Measurements from ENCODE around the gene CABLES1. TPM values are rescaled to one million over a fixed set of nuclear protein-coding genes. Genes with fewer than 3 reads are reported as not detected.
A peak's percentile ranks its signal among the peaks of the same experiment; 100 is the strongest.

Gene CABLES1
- total RNA-seq, 4 donors from 2014 or later = 28.1 to 43.8 (median 37.6) TPM

DNA sequence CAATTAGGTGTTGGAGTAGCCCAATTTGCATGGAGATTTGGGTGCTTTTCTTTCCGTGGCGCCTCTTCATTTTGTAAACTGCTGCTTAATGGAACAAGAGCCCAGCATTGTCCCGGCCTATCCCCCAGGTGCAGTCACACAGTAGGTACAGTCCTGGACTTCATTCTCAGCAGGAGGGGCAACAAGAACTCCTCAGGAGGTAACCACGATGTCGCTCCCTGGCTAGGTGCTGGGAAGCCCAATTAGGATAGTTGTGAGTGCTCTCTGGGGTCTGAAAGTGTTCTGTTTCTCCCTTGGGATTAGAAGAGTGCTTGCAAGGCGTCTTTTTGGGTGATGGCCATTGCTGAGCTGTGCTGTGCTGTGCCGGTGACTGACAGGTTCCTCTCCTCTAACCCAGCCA is 53.8 kb downstream of the CABLES1 start:
- H3K27ac ChIP-seq = peak overlapping the region in 2 of 3 donors; percentile 12 to 45
- H3K4me1 ChIP-seq = peaks cover 22 to 31% of the 10 kb centered on the region in 2 donors
- no peaks in the 10 kb centered on the region for H3K36me3 ChIP-seq
- no peak overlapping the region for H3K4me3 ChIP-seq (replicated peaks in 1 of 3)
- intact Hi-C loops (cut with DNase I) = no loop called here
- DNase-seq = no peak
- H3K9me3 ChIP-seq = no peaks in the 10 kb centered on the region
- WGBS, 2 donors = 88 to 97% methylated on average over 7 of the region's 7 CpGs
- H3K27me3 ChIP-seq = no peaks in the 10 kb centered on the region
- TF ChIP-seq POLR2A (IDR thresholded peaks at IDR 0.05) = no peak
- TF ChIP-seq, protein P1, sequence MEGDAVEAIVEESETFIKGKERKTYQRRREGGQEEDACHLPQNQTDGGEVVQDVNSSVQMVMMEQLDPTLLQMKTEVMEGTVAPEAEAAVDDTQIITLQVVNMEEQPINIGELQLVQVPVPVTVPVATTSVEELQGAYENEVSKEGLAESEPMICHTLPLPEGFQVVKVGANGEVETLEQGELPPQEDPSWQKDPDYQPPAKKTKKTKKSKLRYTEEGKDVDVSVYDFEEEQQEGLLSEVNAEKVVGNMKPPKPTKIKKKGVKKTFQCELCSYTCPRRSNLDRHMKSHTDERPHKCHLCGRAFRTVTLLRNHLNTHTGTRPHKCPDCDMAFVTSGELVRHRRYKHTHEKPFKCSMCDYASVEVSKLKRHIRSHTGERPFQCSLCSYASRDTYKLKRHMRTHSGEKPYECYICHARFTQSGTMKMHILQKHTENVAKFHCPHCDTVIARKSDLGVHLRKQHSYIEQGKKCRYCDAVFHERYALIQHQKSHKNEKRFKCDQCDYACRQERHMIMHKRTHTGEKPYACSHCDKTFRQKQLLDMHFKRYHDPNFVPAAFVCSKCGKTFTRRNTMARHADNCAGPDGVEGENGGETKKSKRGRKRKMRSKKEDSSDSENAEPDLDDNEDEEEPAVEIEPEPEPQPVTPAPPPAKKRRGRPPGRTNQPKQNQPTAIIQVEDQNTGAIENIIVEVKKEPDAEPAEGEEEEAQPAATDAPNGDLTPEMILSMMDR (IDR thresholded peaks at IDR 0.05) = no peak

DNA sequence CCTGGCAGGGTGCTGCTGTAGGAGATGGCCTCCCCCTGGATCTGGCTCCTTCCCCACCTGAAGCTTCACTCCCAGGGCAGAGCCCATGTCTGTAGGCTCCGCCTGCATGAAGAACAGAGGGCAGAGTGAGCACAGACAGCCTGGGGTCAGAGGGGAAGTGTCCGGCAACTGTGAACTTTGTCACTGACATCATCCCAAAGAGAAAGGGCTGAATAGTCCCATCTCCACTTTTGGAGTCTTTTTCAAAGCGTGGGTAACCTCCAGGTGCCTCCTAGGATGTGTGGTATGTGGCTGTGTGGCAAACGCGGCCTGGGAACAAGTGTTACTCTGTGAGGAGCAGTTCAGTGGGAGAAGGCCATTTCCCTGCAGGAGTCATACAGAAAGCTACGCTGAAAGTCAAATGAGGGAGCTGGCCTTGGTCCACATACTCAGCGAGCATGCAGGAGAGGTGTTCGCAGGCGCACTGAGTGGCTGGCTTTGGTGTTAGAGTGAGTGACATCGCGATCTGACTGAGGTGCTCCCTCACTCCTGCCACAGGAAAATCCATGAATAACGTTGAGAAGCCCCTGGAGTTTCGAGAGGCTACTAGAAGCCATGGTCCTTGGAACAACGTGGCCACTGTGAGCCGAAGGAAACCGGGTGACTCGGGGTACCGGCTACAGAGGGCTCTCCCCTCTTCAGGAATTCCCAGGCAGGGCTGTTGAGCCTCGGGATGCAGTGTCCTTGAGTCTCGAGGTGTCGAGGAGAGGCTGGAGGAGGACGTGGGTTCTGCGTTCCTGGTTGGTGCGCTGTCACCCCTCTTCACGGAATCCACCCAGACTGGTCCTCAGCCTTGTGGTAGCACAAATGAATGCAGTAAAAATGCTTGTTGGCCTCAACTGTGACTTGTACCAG is 54.7 kb downstream of the CABLES1 start:
- peak; percentile 94 for DNase-seq
- Histone ChIP-seq H3K27ac (peak overlapping the region; percentile 12 to 45 (median 40)), H3K4me3 (replicated peaks in 1 of 3) (no peak overlapping the region), H3K4me1 (peaks cover 22 to 34% of the 10 kb centered on the region in 2 donors), H3K9me3 (no peaks in the 10 kb centered on the region), H3K27me3 (no peaks in the 10 kb centered on the region), H3K36me3 (peaks cover 0 to 7% of the 10 kb centered on the region in 2 donors)
- TF ChIP-seq, protein P1 (IDR thresholded peaks at IDR 0.05) = no peak
- TF ChIP-seq POLR2A (IDR thresholded peaks at IDR 0.05) = no peak
- 42 to 57% methylated on average over 18 to 21 of the region's 25 CpGs for WGBS, 2 donors
- intact Hi-C loops (cut with DNase I) = no loop called here

DNA sequence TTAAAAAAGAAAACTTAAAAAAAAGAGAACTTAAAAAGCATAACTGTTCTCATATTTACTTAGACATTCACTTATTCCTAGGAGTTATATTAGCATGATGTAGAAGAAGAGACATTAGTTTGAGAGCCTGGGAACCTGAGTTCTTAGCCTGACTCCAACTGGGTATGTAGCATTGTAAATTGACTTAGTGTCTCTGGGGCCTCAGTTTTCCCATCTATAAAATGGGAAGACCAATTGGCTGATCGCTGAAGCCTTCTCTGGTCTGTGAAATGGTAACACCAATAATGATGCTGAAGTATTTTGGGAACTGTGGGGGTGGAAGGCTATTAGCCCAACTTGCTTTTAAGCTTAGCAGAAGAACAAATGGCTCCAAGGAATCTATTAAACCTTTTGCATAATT is 55.9 kb downstream of the CABLES1 start:
- TF ChIP-seq, protein P1 (IDR thresholded peaks at IDR 0.05) = no peak
- no peak for TF ChIP-seq POLR2A (IDR thresholded peaks at IDR 0.05)
- intact Hi-C loops (cut with DNase I) = no loop called here
- no peak for DNase-seq

DNA sequence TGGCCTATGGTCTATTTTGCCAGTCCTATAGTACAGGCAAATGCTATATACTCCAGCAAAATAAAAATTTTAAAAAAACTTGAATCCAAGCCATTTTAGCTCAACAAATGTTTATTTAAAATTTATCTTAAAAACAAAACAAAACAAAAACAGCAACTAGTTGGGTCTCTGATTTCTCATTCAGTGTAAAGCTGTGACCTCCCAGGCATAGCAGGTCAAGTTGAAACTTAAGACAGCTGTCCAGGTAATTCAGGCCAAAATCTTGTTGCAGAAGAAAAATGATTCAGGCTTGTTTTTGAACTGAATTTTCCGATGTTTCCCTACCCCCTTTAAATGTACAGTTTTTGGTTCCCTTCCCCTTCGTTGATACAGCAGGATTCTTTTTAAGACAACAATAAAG is 58.5 kb downstream of the CABLES1 start:
- Histone ChIP-seq H3K27me3 (no peaks in the 10 kb centered on the region), H3K4me3 (replicated peaks in 1 of 3) (no peak overlapping the region)
- WGBS, 2 donors = 76 to 77% methylated on average over 2 of the region's 2 CpGs

More for the DNA sequence above, 55.9 kb downstream of the CABLES1 start:
- no peak overlapping the region for H3K27ac ChIP-seq
- H3K36me3 ChIP-seq = peaks cover 0 to 8% of the 10 kb centered on the region in 2 donors
- 100% methylated on average over 1 of the region's 1 CpG for WGBS, 2 donors
- H3K4me3 ChIP-seq (replicated peaks in 1 of 3) = no peak overlapping the region
- no peaks in the 10 kb centered on the region for H3K27me3 ChIP-seq
- H3K4me1 ChIP-seq = peaks cover 22 to 34% of the 10 kb centered on the region in 2 donors
- H3K9me3 ChIP-seq = no peaks in the 10 kb centered on the region

More for the DNA sequence above, 58.5 kb downstream of the CABLES1 start:
- DNase-seq = no peak
- Histone ChIP-seq H3K9me3 (no peaks in the 10 kb centered on the region), H3K4me1 (peaks cover 22 to 34% of the 10 kb centered on the region in 2 donors), H3K36me3 (peaks cover 0 to 12% of the 10 kb centered on the region in 2 donors), H3K27ac (peak overlapping the region in 2 of 3 donors; percentile 23 to 26)
- TF ChIP-seq POLR2A (IDR thresholded peaks at IDR 0.05) = no peak
- TF ChIP-seq, protein P1 (IDR thresholded peaks at IDR 0.05) = no peak
- intact Hi-C loops (cut with DNase I) = no loop called here

Data from thyroid gland (tissue), 4 donors.